Keratinocyte (primary cell): Measurements from ENCODE around the gene MTM1. TPM values are rescaled to one million over a fixed set of nuclear protein-coding genes. Genes with fewer than 3 reads are reported as not detected.

Experiments used
- DNase-seq: peaks from one replicate; pipeline ENCODE4 v3.0.0-alpha.2; 2011; ENCODE audit warnings: low read depth, missing footprints, low spot score
- FAIRE-seq: peaks from 2 replicates; lab custom pipeline; 2011; peaks lifted over from hg19 to GRCh38; lab: Jason Lieb, UNC
- H2AFZ ChIP-seq: 2 replicates; pipeline ENCODE4 v1.6.0; 2012; ENCODE audit warnings: low read length, control low read depth, inconsistent platforms; ENCODE audit not compliant: control insufficient read depth
- H3K27ac ChIP-seq: 2 replicates; pipeline ENCODE4 v1.5.1; 2011; ENCODE audit warnings: low read length; ENCODE audit not compliant: control insufficient read depth, insufficient read depth
- H3K27me3 ChIP-seq: 3 replicates; pipeline ENCODE4 v1.6.0; 2011; ENCODE audit warnings: low read length; ENCODE audit not compliant: control insufficient read depth, insufficient read depth; ENCODE audit errors: extremely low read depth
- H3K36me3 ChIP-seq, 2 experiments: 2 replicates in 1 of 2; 3 replicates in 1 of 2; pipeline ENCODE4 v1.5.1; 2011; ENCODE audit warnings: low read length in 2 of 2, mild to moderate bottlenecking in 1 of 2; ENCODE audit not compliant: control insufficient read depth in 2 of 2, insufficient read depth in 2 of 2; ENCODE audit errors: extremely low read depth in 1 of 2
- H3K4me1 ChIP-seq: 3 replicates; pipeline ENCODE4 v1.5.1; 2011; ENCODE audit warnings: low read length; ENCODE audit not compliant: control insufficient read depth, insufficient read depth; ENCODE audit errors: extremely low read depth
- H3K4me2 ChIP-seq: 3 replicates; pipeline ENCODE4 v1.6.0; 2011; ENCODE audit warnings: low read depth, low read length; ENCODE audit not compliant: control insufficient read depth, insufficient read depth; ENCODE audit errors: extremely low read depth
- H3K4me3 ChIP-seq, 3 experiments: fragments of 200-600 bp in 1 of 3; sonication (generic) in 1 of 3; 2 replicates in 2 of 3; 3 replicates in 1 of 3; pipeline ENCODE4 v1.5.1; 2011 to 2016; ENCODE audit warnings: low read length in 3 of 3, mild to moderate bottlenecking in 3 of 3, control low read depth in 2 of 3, inconsistent platforms in 1 of 3, low read depth in 1 of 3, mixed read lengths in 1 of 3, mixed run types in 1 of 3, moderate library complexity in 1 of 3; ENCODE audit not compliant: control insufficient read depth in 2 of 3, insufficient read depth in 2 of 3; ENCODE audit errors: extremely low read depth in 1 of 3
- H3K79me2 ChIP-seq: 2 replicates; pipeline ENCODE4 v1.6.0; 2012; ENCODE audit warnings: low read length; ENCODE audit not compliant: control insufficient read depth, insufficient read depth
- H3K9ac ChIP-seq: 3 replicates; pipeline ENCODE4 v1.6.0; 2011; ENCODE audit warnings: low read length; ENCODE audit not compliant: control insufficient read depth, insufficient read depth; ENCODE audit errors: extremely low read depth
- H3K9me1 ChIP-seq: 3 replicates; pipeline ENCODE4 v1.6.0; 2011; ENCODE audit warnings: low read length; ENCODE audit not compliant: control insufficient read depth, insufficient read depth; ENCODE audit errors: extremely low read depth
- H3K9me3 ChIP-seq: 2 replicates; pipeline ENCODE4 v1.5.1; 2012; ENCODE audit warnings: low read depth, low read length; ENCODE audit not compliant: control insufficient read depth
- H4K20me1 ChIP-seq: 3 replicates; pipeline ENCODE4 v1.6.0; 2011; ENCODE audit warnings: low read length; ENCODE audit not compliant: control insufficient read depth, insufficient read depth; ENCODE audit errors: extremely low read depth
- EZH2 ChIP-seq: IDR thresholded peaks from one replicate; pipeline ENCODE4 v1.6.1; 2012; ENCODE audit warnings: inconsistent platforms, mild to moderate bottlenecking, low read length, moderate library complexity
- dilution Hi-C: fragments of 300-500 bp; cut with MboI; formaldehyde crosslinking; loops from one replicate; pipeline ENCODE4 v1.7.0; 2020; ENCODE audit warnings: low sequenced_read_pairs; ENCODE audit not compliant: extremely low pct_ligation_motif_present
- polyA plus RNA-seq, 5 experiments: library from polyadenylated mRNA; depleted of rRNA in 3 of 5; stranded (reverse) in 3 of 5; stranded (forward) in 1 of 5; unstranded in 1 of 5; fragments of >200 nt; gene quantifications; 1 replicate in 1 of 5; 2 replicates in 3 of 5; 3 replicates in 1 of 5; pipeline versions ENCODE4 v1.2.1 to v1.2.3, GENCODE V29; 2011 to 2012; ENCODE audit warnings: missing spikeins in 2 of 5, low read depth in 1 of 5, low replicate concordance in 1 of 5
- TF ChIP-seq, protein P1 (sequence below), 3 experiments: IDR thresholded peaks in 1 of 3; conservative IDR thresholded peaks in 1 of 3; optimal IDR thresholded peaks in 1 of 3; 2 replicates in 2 of 3; 3 replicates in 1 of 3; pipeline versions ENCODE3 to v1.5.1; 2011; ENCODE audit warnings: low read length in 3 of 3, mild to moderate bottlenecking in 3 of 3, moderate library complexity in 2 of 3, control low read depth in 1 of 3, inconsistent platforms in 1 of 3; ENCODE audit not compliant: insufficient read depth in 2 of 3; ENCODE audit errors: extremely low read depth in 1 of 3

The MTM1 gene
- polyA plus RNA-seq, 1 donor (not counting 4 experiments of a cell fraction or from before 2014, with no cell fraction given), result 13.9 TPM

GRCh38 chrX:150692831-150693724 lies 124.7 kb downstream of the MTM1 start, which contains the start of gene MTMR1:
Gene MTMR1 (plus strand): TSS chrX:150693396. CDS start chrX:150693531, 135 bp downstream.
- no peaks in the 10 kb centered on the region for H3K9me1 ChIP-seq
- H4K20me1 ChIP-seq, result no peaks in the 10 kb centered on the region
- no peaks in the 10 kb centered on the region for H3K27me3 ChIP-seq
- dilution Hi-C loops, result no loop called here
- no peak within 1 kb of the TSS for H2AFZ ChIP-seq
- peaks cover 5% of the 10 kb centered on the region for H3K9me3 ChIP-seq
- peak within 1 kb of the TSS; percentile 43 to 70 (median 58) for H3K4me3 ChIP-seq
- peak within 1 kb of the TSS; percentile 98 for H3K27ac ChIP-seq
- no peak for TF ChIP-seq EZH2
- TF ChIP-seq, protein P1, sequence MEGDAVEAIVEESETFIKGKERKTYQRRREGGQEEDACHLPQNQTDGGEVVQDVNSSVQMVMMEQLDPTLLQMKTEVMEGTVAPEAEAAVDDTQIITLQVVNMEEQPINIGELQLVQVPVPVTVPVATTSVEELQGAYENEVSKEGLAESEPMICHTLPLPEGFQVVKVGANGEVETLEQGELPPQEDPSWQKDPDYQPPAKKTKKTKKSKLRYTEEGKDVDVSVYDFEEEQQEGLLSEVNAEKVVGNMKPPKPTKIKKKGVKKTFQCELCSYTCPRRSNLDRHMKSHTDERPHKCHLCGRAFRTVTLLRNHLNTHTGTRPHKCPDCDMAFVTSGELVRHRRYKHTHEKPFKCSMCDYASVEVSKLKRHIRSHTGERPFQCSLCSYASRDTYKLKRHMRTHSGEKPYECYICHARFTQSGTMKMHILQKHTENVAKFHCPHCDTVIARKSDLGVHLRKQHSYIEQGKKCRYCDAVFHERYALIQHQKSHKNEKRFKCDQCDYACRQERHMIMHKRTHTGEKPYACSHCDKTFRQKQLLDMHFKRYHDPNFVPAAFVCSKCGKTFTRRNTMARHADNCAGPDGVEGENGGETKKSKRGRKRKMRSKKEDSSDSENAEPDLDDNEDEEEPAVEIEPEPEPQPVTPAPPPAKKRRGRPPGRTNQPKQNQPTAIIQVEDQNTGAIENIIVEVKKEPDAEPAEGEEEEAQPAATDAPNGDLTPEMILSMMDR (optimal IDR thresholded peaks at IDR 0.05 in 1 of 3, IDR thresholded peaks at IDR 0.05 in 1 of 3, conservative IDR thresholded peaks at IDR 0.05 in 1 of 3; ENCODE audit: extremely low read depth in 1 of 3, insufficient read depth in 2 of 3, low read length in 3 of 3), result no peak
- H3K36me3 ChIP-seq, result peaks cover 0 to 4% of the 10 kb centered on the region in 2 experiments
- H3K79me2 ChIP-seq, result peaks cover 29% of the 10 kb centered on the region
- peak within 1 kb of the TSS; percentile 85 for H3K9ac ChIP-seq
- no peak for DNase-seq
- peak within 1 kb of the TSS; percentile 93 for H3K4me2 ChIP-seq
- peaks cover 43% of the 10 kb centered on the region for H3K4me1 ChIP-seq
- no peak for FAIRE-seq

GRCh38 chrX:150693725-150694574 lies 125.5 kb downstream of the MTM1 start:
- Histone ChIP-seq H3K4me2 (peak overlapping the region; percentile 93), H2AFZ (no peak overlapping the region), H3K9ac (peak overlapping the region; percentile 80), H3K4me1 (peaks cover 35% of the 10 kb centered on the region), H3K27ac (peak overlapping the region; percentile 98), H3K4me3 (peak overlapping the region; percentile 43 to 70 (median 56)), H3K27me3 (no peaks in the 10 kb centered on the region), H3K79me2 (peaks cover 34% of the 10 kb centered on the region), H3K36me3 (peaks cover 0 to 4% of the 10 kb centered on the region in 2 experiments), H4K20me1 (no peaks in the 10 kb centered on the region), H3K9me1 (no peaks in the 10 kb centered on the region), H3K9me3 (peaks cover 5% of the 10 kb centered on the region)
- DNase-seq (peak; percentile 75), FAIRE-seq (peak; percentile 94)
- dilution Hi-C loops, result no loop called here
- no peak for TF ChIP-seq EZH2
- TF ChIP-seq, protein P1 (optimal IDR thresholded peaks at IDR 0.05 in 1 of 3, IDR thresholded peaks at IDR 0.05 in 1 of 3, conservative IDR thresholded peaks at IDR 0.05 in 1 of 3; ENCODE audit: extremely low read depth in 1 of 3, insufficient read depth in 2 of 3, low read length in 3 of 3), result no peak
